Peyer's patch (tissue), 4 donors: ENCODE measurements around the gene TTC12.

Source experiments
- CTCF ChIP-seq, 6 experiments: fragments of 450-650 bp in 4 of 6; fragments of 200-600 bp in 2 of 6; sonication (generic) in 1 of 6; IDR thresholded peaks; one replicate each; pipeline ENCODE4 v1.5.1; 2017 to 2019; ENCODE audit warnings: antibody characterized with exemption in 6 of 6, mild to moderate bottlenecking in 3 of 6, moderate library complexity in 1 of 6
- POLR2A ChIP-seq, 2 donors: fragments of 450-650 bp; IDR thresholded peaks; one replicate each; pipeline ENCODE4 v1.5.1; 2017; ENCODE audit warnings: antibody characterized with exemption in 2 of 2, mild to moderate bottlenecking in 2 of 2, moderate library complexity in 2 of 2

- TF ChIP-seq CTCF (IDR thresholded peaks at IDR 0.05) (no peak), POLR2A (IDR thresholded peaks at IDR 0.05) (no peak)
These were observed 49.0 kb upstream of the TTC12 start for GRCh38 chr11:113265362-113265761.
